KOPT-K1 (cell line): ENCODE data around the gene TMEM129.

ENCODE experiments used
- H3K27ac ChIP-seq: fragments of 200-600 bp; sonication (generic); 2 replicates; pipeline ENCODE4 v1.5.1; 2016; ENCODE audit warnings: antibody characterized with exemption, mild to moderate bottlenecking, low read depth, low read length; ENCODE audit not compliant: poor library complexity, severe bottlenecking
- H3K36me3 ChIP-seq: fragments of 200-600 bp; sonication (generic); 2 replicates; pipeline ENCODE4 v1.5.1; 2017; ENCODE audit warnings: antibody characterized with exemption, mild to moderate bottlenecking, low read length, moderate library complexity; ENCODE audit not compliant: insufficient read depth
- H3K9me3 ChIP-seq: fragments of 200-600 bp; sonication (generic); 2 replicates; pipeline ENCODE4 v1.5.1; 2017; ENCODE audit warnings: antibody characterized with exemption, low read length, mild to moderate bottlenecking; ENCODE audit not compliant: insufficient read depth, poor library complexity, severe bottlenecking

TMEM129 gene

GRCh38 chr4:1666391-1666790 is 54.7 kb downstream of the TMEM129 start:
- Histone ChIP-seq H3K27ac (no peak overlapping the region), H3K9me3 (no peaks in the 10 kb centered on the region)

More at GRCh38 chr4:1666391-1666790, 54.7 kb downstream of the TMEM129 start:
- no peaks in the 10 kb centered on the region for H3K36me3 ChIP-seq
